Vagina (tissue), 2 donors: ENCODE measurements around the gene GJA3. TPM values are rescaled to one million over a fixed set of nuclear protein-coding genes. Genes with fewer than 3 reads are reported as not detected.

Experiments used
- DNase-seq, 2 donors: peaks; one replicate each; pipeline ENCODE4 v3.0.0-alpha.2; 2017; ENCODE audit errors: extremely low spot score in 2 of 2
- H3K27ac ChIP-seq: fragments of 200-600 bp; sonication (generic); one replicate; pipeline ENCODE4 v1.5.1; 2019
- H3K27me3 ChIP-seq: fragments of 200-600 bp; sonication (generic); one replicate; pipeline ENCODE4 v1.5.1; 2019
- H3K36me3 ChIP-seq, 2 donors: fragments of 200-600 bp; sonication (generic); one replicate each; pipeline ENCODE4 v1.5.1; 2017 to 2019
- H3K4me1 ChIP-seq: fragments of 200-600 bp; sonication (generic); one replicate; pipeline ENCODE4 v1.5.1; 2019
- H3K4me3 ChIP-seq, 2 donors: fragments of 200-600 bp; sonication (generic); 1 replicate in 1 of 2; 2 replicates in 1 of 2; pipeline ENCODE4 v1.5.1; 2016 to 2019
- H3K9me3 ChIP-seq: fragments of 200-600 bp; sonication (generic); one replicate; pipeline ENCODE4 v1.5.1; 2019
- POLR2A ChIP-seq, 2 donors: fragments of 450-650 bp; IDR thresholded peaks; one replicate each; pipeline ENCODE4 v1.6.1; 2017; ENCODE audit warnings: antibody characterized with exemption in 2 of 2, mild to moderate bottlenecking in 2 of 2, moderate library complexity in 2 of 2
- POLR2AphosphoS5 ChIP-seq, 2 donors: sonication (generic); formaldehyde crosslinking; IDR thresholded peaks; one replicate each; pipeline ENCODE4 v1.9.0; 2017; ENCODE audit warnings: antibody characterized with exemption in 2 of 2, mild to moderate bottlenecking in 2 of 2, low read depth in 1 of 2; ENCODE audit not compliant: insufficient read depth in 1 of 2
- intact Hi-C: fragments of 100-400 bp; cut with DNase I; formaldehyde crosslinking; loops from one replicate; pipeline ENCODE4 v1.15.1; 2023
- total RNA-seq: library from RNA; depleted of rRNA; stranded (reverse); fragments of >200 nt; gene quantifications from one replicate; pipeline ENCODE4 v1.2.3, GENCODE V29; 2016
- TF ChIP-seq, protein P1 (sequence below), 3 experiments: fragments of 450-650 bp in 2 of 3; fragments of 200-600 bp in 1 of 3; sonication (generic) in 1 of 3; IDR thresholded peaks; one replicate each; pipeline ENCODE4 v1.5.1; 2017 to 2019; ENCODE audit warnings: antibody characterized with exemption in 3 of 3, mild to moderate bottlenecking in 2 of 3, moderate library complexity in 2 of 3

The GJA3 gene
- total RNA-seq, 1 donor from 2014 or later = not detected

DNA sequence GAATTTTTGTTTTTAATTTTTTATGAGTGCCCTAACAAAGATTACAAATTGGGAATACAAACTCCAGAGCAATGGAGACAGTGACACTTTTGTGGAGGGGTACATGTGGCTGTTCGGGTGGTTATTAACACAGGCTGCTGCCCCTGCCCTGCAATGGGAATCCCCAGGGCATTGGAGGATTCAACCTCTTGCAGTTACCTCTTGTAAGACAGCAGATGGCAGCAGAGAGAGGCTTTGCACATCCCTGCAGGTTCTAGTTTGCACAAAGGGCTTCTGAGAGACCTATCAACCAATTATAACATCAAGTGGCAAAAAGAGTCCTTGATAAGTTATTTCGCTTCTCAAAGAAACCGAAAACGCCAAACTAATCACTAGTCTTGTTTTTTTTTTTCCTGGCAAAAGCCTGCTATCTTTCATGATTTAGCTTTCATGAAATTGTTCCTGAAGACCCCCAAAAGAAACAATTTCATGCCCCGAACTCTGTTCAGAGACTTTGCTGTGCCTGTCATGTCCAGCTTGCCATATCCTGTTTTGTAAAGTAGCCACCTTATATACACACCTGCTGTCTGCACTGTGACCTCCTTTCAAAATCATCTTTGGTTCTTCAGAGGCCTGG is 21.5 kb upstream of the GJA3 start:
- Histone ChIP-seq H3K27me3 (no peaks in the 10 kb centered on the region), H3K36me3 (no peaks in the 10 kb centered on the region)
- intact Hi-C loops = no loop called here

DNA sequence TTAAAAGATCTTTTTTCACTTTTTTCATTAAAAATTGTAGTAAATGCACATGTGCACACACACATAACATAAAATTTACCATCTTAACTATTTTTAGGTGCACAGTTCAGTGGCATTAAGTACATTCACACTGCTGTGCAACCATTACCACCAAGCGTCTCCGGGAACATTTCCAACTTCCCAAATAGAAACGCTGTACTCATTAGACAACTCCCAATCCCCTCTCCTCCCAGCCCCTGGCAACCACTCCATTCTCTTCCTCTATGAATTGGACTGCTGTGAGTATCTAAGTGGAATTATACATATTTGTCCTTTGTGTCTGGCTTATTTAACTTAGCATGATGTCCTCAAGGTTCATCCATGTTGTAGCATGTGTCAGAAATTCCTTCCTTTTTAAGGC is 20.3 kb upstream of the GJA3 start:
- Histone ChIP-seq H3K9me3 (no peaks in the 10 kb centered on the region), H3K4me3 (no peak overlapping the region), H3K4me1 (no peaks in the 10 kb centered on the region), H3K36me3 (no peaks in the 10 kb centered on the region), H3K27ac (no peak overlapping the region), H3K27me3 (no peaks in the 10 kb centered on the region)
- DNase-seq = peak in 1 of 2 donors; percentile 8
- no peak for TF ChIP-seq POLR2A (IDR thresholded peaks at IDR 0.05)
- TF ChIP-seq POLR2AphosphoS5 (IDR thresholded peaks at IDR 0.05; ENCODE audit: insufficient read depth in 1 of 2, low read depth in 1 of 2) = no peak
- TF ChIP-seq, protein P1, sequence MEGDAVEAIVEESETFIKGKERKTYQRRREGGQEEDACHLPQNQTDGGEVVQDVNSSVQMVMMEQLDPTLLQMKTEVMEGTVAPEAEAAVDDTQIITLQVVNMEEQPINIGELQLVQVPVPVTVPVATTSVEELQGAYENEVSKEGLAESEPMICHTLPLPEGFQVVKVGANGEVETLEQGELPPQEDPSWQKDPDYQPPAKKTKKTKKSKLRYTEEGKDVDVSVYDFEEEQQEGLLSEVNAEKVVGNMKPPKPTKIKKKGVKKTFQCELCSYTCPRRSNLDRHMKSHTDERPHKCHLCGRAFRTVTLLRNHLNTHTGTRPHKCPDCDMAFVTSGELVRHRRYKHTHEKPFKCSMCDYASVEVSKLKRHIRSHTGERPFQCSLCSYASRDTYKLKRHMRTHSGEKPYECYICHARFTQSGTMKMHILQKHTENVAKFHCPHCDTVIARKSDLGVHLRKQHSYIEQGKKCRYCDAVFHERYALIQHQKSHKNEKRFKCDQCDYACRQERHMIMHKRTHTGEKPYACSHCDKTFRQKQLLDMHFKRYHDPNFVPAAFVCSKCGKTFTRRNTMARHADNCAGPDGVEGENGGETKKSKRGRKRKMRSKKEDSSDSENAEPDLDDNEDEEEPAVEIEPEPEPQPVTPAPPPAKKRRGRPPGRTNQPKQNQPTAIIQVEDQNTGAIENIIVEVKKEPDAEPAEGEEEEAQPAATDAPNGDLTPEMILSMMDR (IDR thresholded peaks at IDR 0.05) = no peak
- intact Hi-C loops = no loop called here

More for the DNA sequence above, 21.5 kb upstream of the GJA3 start:
- Histone ChIP-seq H3K9me3 (no peaks in the 10 kb centered on the region), H3K4me3 (no peak overlapping the region), H3K27ac (no peak overlapping the region), H3K4me1 (no peaks in the 10 kb centered on the region)
- TF ChIP-seq POLR2AphosphoS5 (IDR thresholded peaks at IDR 0.05; ENCODE audit: insufficient read depth in 1 of 2, low read depth in 1 of 2) = no peak
- TF ChIP-seq, protein P1 (IDR thresholded peaks at IDR 0.05) = peak; percentile 22 to 77 (median 66)
- DNase-seq = peak in 1 of 2 donors; percentile 81

DNA sequence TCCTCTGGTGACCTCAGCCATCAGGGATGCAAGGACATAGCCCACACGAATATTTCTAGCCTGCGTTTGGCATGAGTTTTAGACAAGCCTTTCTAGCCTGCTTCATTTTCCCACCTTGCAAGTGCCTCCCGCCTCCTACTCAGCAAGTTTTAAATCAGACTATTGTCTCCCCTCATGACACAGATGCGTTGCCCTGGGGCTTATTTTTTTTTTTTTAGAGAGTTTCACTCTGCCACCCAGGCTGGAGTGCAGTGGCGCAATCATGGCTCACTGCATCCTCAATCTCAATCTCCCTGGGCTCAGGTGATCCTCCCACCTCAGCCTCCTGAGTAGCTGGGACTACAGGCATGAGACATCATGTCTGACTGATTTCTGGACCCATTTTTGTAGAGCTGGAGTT is 17.3 kb upstream of the GJA3 start:
- TF ChIP-seq POLR2AphosphoS5 (IDR thresholded peaks at IDR 0.05; ENCODE audit: insufficient read depth in 1 of 2, low read depth in 1 of 2) = no peak
- TF ChIP-seq POLR2A (IDR thresholded peaks at IDR 0.05) = no peak
- TF ChIP-seq, protein P1 (IDR thresholded peaks at IDR 0.05) = no peak
- H3K4me3 ChIP-seq = no peak overlapping the region
- DNase-seq = no peak
- no peaks in the 10 kb centered on the region for H3K27me3 ChIP-seq
- no peaks in the 10 kb centered on the region for H3K36me3 ChIP-seq
- intact Hi-C loops = no loop called here
- H3K4me1 ChIP-seq = peaks cover 18% of the 10 kb centered on the region
- H3K9me3 ChIP-seq = no peaks in the 10 kb centered on the region
- H3K27ac ChIP-seq = no peak overlapping the region

DNA sequence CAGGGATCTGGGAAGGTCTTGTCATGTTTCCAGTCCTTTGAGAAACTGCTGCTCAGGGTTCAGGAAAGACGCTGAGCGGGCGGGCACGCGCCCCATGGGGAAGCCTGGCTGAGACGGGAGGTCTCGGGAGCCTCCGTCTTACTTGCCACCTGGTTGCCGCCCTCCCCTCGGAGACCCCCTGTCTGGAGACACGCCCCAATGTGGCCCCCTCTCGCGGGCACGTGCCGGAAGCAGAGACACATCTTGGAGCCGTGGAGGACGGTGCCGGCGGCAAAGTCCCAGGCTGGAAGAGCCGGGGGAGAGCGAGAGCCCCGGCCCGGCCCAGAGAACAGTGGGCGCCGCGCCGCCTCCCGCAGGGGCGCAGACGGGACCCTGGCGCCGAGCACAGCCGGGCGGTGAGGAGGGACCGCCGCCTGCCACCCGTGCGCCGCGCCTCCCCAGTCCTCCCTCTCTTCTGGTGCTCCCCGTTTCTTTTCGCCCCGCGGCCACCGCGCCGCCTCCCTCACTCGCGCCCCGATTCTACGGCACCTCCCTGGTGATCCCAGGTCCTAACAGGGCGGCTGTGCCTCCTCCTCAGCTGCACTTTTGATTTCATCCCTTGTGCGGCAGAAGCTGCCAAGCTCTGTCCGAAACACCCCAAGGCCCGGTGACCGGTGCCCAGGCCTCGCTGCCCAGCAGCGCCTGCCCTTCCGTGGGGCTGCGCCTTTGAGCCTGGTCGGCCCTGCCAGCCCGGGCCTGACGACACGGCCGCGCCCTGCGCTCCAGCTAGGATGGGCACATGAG is 16.4 kb upstream of the GJA3 start:
- H3K27me3 ChIP-seq = no peaks in the 10 kb centered on the region
- intact Hi-C loops = no loop called here
- TF ChIP-seq, protein P1 (IDR thresholded peaks at IDR 0.05) = no peak
- no peak for TF ChIP-seq POLR2AphosphoS5 (IDR thresholded peaks at IDR 0.05; ENCODE audit: insufficient read depth in 1 of 2, low read depth in 1 of 2)
- TF ChIP-seq POLR2A (IDR thresholded peaks at IDR 0.05) = no peak

More for the DNA sequence above, 16.4 kb upstream of the GJA3 start:
- DNase-seq = no peak
- peaks cover 18% of the 10 kb centered on the region for H3K4me1 ChIP-seq
- H3K9me3 ChIP-seq = no peaks in the 10 kb centered on the region
- H3K4me3 ChIP-seq = no peak overlapping the region
- no peaks in the 10 kb centered on the region for H3K36me3 ChIP-seq
- no peak overlapping the region for H3K27ac ChIP-seq
